Right hindlimb (tissue), 1 donor: Measurements from ENCODE around the gene ACKR4.

ENCODE experiments used
- DNase-seq: peaks from one replicate; pipeline ENCODE4 v3.0.0-alpha.2; 2018

Gene ACKR4

GRCh38 chr3:132643366-132643765, 46.3 kb downstream of the ACKR4 start:
- no peak for DNase-seq

- no peak for DNase-seq
Observed at GRCh38 chr3:132645058-132645457, 48.0 kb downstream of the ACKR4 start.

GRCh38 chr3:132650153-132650552, 53.1 kb downstream of the ACKR4 start:
- no peak for DNase-seq
